Mammary epithelial cell (primary cell): ENCODE measurements around the gene SLC25A25.

Experiments used
- CTCF ChIP-seq, 2 donors: IDR thresholded peaks in 1 of 2; conservative IDR thresholded peaks in 1 of 2; 2 replicates each; pipeline ENCODE4 v1.5.1; 2011 to 2012; ENCODE audit warnings: inconsistent platforms in 2 of 2, low read length in 2 of 2, mild to moderate bottlenecking in 2 of 2, control low read depth in 1 of 2, low read depth in 1 of 2; ENCODE audit not compliant: insufficient read depth in 1 of 2; ENCODE audit errors: extremely low read depth in 1 of 2
- EZH2 ChIP-seq: IDR thresholded peaks from 2 replicates; pipeline ENCODE4 v1.6.1; 2012; ENCODE audit warnings: low read length, inconsistent platforms, borderline replicate concordance

- TF ChIP-seq CTCF (conservative IDR thresholded peaks at IDR 0.05 in 1 of 2, IDR thresholded peaks at IDR 0.05 in 1 of 2; ENCODE audit: extremely low read depth in 1 of 2, insufficient read depth in 1 of 2, low read depth in 1 of 2, low read length in 2 of 2) (no peak), EZH2 (no peak)
Observed at GRCh38 chr9:128092199-128092977, 24.4 kb downstream of the SLC25A25 start.
